HG02840 (cell line): ENCODE measurements around the gene EVL.
A peak's percentile ranks its signal among the peaks of the same experiment; 100 is the strongest.

Experiments
- ATAC-seq: cut with Tn5 transposase; IDR thresholded peaks from one replicate; pipeline ENCODE4 v1.9.1; 2021; ENCODE audit warnings: mild to moderate bottlenecking, moderate library complexity, moderate number of reproducible peaks; ENCODE audit not compliant: unreplicated experiment, low FRiP score

The EVL gene

DNA sequence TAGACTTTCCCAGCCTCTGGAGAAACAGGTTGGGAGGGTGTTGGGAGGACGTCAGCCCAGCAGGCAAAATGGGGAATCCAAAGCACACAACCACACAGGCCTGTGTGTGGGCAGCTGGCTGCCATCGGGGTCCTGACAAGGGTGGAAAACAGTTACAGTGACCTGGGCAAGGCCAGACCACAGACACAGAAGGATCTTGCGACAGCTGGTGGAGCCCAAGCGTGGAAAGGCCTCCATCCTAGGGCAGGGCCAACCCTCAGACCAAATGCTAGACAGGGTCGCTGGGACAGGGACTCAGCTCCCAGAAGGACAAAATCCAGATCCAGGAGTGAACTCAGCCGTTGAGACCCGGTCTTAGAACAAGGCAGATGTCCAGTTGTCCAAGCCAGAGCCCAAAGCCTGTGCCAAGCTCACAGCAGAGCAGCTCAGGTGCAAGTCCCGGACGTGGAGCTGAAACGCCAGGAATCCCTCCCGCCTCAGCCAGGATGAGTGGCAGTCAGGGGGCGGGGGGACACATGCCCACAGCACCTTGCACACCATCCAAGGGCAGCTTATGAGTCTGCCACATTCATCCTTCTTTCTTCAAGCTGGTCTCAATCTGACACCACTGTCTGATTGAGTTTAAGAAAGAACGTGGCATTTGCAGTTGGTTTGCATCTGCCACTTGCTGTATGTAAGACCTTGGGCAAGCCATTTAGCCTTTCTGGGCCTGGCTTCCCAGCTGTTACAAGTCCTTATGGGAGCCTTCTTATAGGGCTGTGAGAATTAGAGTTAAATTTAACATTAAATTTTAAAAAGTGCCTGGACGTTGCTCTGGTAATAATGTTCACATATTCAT, 56.6 kb downstream of the EVL start:
- ATAC-seq: no peak

GRCh38 chr14:100122481-100123223, 57.4 kb downstream of the EVL start:
- no peak for ATAC-seq

DNA sequence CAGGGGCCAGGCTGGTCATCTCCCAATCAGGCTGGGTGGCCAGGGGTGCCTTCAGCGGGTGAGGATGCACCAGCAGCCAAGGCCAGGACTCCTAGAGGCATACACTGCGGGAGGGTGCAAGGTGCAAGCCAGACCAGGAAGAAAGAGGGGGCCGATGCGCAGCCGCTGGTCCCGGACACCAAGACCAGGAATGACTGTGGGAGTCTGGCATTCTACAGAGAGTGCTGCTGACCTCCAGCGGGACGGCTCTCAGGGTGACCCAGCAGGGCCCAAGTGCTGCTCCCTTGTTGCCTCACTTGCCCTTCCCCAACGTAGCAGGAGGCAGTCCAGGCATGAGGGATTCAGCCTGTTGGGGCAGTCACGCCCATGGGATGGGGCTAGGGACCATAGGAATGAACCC, 58.4 kb downstream of the EVL start:
- ATAC-seq: no peak

DNA sequence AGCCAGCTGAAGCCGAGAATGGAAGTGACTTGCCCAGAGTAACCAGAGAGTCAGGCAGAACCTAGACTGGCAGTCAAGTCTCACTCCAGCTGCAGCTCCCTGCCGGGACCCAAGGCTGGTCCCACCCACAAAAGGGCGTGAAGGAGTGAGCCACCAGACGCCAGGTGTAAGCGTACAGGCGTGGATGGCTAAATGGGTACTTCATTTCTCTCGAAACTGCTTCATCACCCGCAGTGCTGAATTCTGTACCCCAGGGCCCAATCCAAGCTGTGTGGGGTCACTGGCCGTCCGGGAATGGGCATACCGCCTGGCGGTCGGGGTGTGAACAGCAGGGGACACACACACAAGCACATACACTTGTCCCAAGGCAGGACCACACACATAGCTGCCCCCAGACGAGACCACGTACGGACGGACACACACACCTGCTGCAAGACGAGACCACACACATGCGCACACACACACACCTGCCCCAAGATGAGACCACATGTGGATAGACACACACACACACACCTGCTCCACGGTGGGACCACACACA, 59.4 kb downstream of the EVL start:
- ATAC-seq: no peak

GRCh38 chr14:100126401-100126800, 61.2 kb downstream of the EVL start:
- no peak for ATAC-seq

- no peak for ATAC-seq
These were observed 62.7 kb downstream of the EVL start for GRCh38 chr14:100127853-100128455.

DNA sequence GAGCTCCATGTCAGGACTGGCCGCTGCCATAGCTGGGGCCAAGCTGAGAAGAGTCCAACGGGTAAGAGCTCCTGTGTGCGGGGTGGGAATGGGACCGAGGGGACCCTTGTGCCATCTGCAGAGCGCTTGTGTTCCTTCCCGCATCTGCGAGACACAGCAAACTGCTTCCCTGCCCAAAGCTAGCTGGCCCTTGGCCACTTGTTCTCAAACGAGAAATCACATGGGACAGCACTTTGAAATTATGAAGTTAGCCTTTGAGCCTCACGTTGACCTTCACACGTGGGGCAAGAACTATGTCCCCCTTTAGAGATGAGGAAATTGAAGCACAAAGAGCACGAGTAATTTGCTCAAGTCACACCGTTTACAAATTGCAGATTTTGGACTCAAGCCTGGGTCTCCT, 63.5 kb downstream of the EVL start:
- ATAC-seq: no peak

- ATAC-seq: no peak
These were observed 64.0 kb downstream of the EVL start for GRCh38 chr14:100129161-100129589.

DNA sequence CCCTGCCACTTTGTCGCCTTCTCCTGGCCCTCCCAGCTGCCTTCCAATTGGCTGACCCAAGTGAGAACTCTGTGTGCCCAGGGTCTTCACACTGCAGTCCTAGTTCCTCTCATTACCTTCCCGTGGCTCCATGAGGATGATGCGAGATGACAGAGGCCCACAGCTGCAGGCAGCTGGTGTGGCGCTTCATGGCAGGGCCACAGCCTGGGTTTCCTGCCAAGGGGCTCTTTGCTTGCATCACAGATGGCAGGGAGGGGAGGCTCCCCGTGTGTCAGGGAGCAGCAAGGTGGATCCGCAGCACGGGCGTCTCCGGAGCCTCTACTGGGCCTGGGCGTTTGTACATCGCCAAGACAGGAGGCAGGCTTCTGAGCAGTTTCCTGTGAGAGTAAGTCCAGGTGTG, 65.3 kb downstream of the EVL start:
- ATAC-seq: no peak

- ATAC-seq: no peak
These were observed 66.0 kb downstream of the EVL start for GRCh38 chr14:100131181-100131580.

- ATAC-seq: no peak
These were observed 67.1 kb downstream of the EVL start for GRCh38 chr14:100132161-100132902.

DNA sequence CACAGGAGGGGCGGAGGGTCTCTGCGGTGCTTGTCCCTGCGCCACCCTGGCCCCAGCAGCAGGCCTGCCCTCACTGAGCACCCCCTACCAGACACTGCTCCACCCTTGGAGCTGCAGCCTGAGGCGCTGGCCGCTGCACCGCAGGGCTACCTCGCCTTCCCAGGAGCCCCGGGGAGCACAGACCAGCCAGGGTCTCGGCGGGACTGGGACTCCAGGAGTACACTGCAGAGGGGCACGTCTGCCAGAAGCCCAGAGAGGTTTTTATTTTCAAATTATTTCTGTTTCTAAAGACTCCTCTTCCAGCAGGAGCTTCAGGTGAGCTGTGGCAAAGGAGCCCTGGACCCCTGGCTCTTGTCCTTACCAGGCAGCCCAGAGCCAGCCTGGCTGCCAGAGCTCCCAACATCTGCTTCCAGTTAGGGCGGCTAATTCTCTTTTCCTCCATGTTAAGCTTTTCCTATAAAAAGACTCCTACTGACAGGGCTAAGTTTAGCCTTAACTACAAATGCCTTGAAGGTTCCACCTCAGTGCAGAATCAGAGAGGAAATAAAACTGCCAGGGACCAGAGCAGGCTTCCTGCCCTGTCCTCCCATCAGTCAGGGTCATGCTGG, 67.8 kb downstream of the EVL start:
- no peak for ATAC-seq

DNA sequence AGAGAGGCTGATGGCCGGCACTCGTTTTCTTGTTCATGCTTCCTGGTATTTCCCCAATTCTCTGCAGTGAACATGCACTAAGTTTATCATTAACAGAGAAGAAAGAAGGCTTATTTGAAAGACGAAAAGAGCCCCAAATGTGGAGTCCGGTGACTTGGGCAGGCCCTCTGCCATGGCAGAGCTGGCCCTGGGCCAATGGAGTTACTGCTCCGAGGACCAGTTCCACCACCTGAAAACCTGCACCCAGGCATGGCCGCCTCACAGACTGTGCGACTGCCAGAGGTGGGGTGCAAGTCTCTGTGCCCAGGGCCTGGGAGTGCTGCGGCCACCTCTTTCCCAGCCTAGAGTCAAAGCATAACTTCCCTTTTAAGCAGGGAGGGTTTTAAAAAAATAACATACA, 69.4 kb downstream of the EVL start:
- ATAC-seq: no peak

DNA sequence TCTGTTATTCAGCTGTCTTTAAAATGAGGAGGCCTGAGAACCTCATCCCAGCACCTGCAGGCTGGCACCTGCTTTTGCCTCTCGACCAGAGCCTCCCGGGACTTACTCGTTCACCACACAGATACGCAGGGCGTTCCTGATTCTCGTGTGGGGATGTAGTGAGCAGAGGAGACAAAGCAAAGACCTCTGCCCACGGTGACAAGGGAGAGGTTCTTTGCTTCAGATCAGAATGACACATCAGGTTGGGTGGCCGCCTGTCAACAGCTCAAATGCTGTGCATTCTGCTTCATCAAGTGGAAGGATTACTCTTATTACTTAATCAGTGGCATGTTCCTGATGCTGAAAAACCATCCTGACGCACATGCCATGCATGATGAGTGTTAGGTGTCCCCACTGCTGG, 69.9 kb downstream of the EVL start:
- no peak for ATAC-seq

- ATAC-seq: no peak
These were observed 70.6 kb downstream of the EVL start for GRCh38 chr14:100135784-100136183.

GRCh38 chr14:100137173-100137572, 72.0 kb downstream of the EVL start:
- ATAC-seq: no peak

DNA sequence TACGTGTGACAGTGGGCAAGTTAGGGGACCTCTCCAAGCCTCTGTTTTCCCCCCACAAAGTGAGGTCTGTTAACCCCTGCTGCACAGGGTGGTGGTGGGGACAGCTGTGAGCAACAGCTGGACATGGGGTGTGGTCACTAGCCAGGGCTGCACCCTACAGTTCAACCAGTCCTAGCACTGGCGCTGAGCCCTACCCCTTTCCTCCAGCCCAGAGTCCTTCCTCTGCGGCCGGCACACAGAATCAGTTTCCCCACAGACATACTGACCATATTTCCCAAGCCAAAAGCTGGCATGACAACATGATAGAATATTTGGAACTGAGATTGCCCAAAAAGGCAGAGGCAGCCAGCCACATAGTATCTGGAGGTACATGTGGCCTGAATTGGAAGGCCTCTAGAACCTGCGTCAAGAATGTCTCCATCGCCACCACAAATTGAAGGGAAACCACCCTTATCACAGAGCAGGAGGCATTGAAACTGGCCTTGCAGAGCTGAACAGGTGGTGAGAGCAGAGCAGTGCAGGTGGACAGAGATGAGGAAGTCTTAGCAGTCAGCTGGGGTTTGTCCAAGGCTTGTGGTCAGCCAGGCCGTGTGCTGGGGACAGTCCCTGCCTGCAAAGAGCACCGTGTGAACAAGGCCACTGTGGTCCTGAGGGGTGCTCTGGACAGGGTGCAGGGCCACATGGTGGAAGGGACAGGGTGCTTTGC, 73.0 kb downstream of the EVL start:
- peak; percentile 42 for ATAC-seq

DNA sequence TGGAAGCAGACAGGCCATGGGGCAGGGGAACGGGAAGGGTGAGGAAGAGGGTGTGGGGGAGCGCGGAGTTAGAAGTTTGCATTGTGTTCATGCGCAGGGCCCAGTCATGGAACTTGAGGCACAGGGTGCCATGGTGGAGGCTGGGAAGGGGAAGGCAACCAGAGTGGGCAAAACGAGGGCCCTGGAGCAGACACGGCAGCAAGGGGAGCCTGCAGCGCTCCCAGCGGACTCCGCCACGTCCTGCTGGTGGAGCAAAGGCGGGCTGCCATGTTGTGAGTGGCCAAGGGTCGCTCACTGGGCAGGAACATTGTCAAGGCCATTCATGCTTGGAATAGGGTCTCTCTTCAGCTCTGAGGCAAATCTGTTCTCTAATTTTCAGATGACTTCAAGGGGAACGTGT, 73.7 kb downstream of the EVL start:
- ATAC-seq: no peak

DNA sequence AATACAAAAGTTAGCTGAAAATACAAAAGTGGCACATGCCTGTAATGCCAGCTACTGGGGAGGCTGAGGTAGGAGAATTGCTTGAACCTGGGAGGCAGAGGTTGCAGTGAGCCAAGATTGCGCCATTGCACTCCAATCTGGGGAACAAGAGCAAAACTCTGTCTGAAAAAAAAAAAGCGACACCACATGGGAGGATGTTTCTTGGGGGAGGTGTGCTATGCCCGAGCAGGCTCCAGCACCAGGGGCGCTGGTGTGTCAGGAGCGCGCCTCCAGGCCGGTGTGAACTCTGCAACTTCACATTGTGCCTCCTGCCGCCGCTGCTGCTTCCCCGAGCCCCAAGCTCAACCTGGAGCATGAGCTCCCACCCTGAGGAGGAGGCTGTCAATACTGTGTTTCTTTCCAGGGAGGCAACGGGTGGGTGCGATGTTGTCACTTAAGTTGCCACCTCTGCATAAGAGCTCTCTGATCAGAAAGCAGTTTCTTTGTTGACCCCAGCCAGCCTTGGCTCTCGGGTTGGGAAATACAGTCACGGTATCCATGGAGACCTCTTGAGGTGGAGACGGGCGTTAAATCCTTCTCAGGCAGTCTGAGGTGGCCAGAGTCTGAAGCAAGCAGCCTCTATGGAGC, 75.3 kb downstream of the EVL start:
- no peak for ATAC-seq
